WTC11 (cell line): ENCODE results near the gene HYDIN. TPM values are rescaled to one million over a fixed set of nuclear protein-coding genes. Genes with fewer than 3 reads are reported as not detected.

ENCODE experiments used
- ATAC-seq: fragments of 200-7000 bp; cut with Tn5 transposase; 2 replicates; pipeline ENCODE4 v1.10.0; 2021; ENCODE audit warnings: mild to moderate bottlenecking, moderate library complexity
- CTCF ChIA-PET: fragments of 300-600 bp; sonication (Branson Sonifier 250); formaldehyde crosslinking; loops from one replicate; lab custom pipeline; 2021; ENCODE audit warnings: antibody characterized with exemption; lab: Charles Lee
- POLR2A ChIA-PET: fragments of 350-600 bp; sonication (Branson Sonifier 250); formaldehyde crosslinking; loops from one replicate; lab custom pipeline; 2021; ENCODE audit warnings: antibody characterized with exemption; lab: Charles Lee
- DNase-seq: peaks from one replicate; pipeline ENCODE4 v3.0.0; 2021; ENCODE audit warnings: low spot score
- H3K27ac Mint-ChIP-seq: 2 replicates; pipeline ENCODE4 v1.8.0; 2021; ENCODE audit warnings: mixed read lengths
- H3K27me3 Mint-ChIP-seq: 2 replicates; pipeline ENCODE4 v1.8.0; 2021; ENCODE audit warnings: low read depth, mild to moderate bottlenecking, moderate library complexity, mixed read lengths
- H3K36me3 Mint-ChIP-seq: 2 replicates; pipeline ENCODE4 v1.8.0; 2021; ENCODE audit warnings: mixed read lengths
- H3K4me1 Mint-ChIP-seq: 2 replicates; pipeline ENCODE4 v1.8.0; 2022; ENCODE audit warnings: mixed read lengths
- H3K4me3 Mint-ChIP-seq: 2 replicates; pipeline ENCODE4 v1.8.0; 2021; ENCODE audit warnings: mild to moderate bottlenecking, moderate library complexity, mixed read lengths
- H3K9me3 Mint-ChIP-seq: 2 replicates; pipeline ENCODE4 v1.8.0; 2021; ENCODE audit warnings: mixed read lengths
- EMX1 ChIP-seq: fragments of 250-450 bp; sonication (Bioruptor Pico); IDR thresholded peaks from 2 replicates; pipeline ENCODE4 v1.8.0; 2021; ENCODE audit warnings: mild to moderate bottlenecking
- ESRRA ChIP-seq: sonication (generic); formaldehyde crosslinking; IDR thresholded peaks from 2 replicates; pipeline ENCODE4 v1.8.1; 2022; ENCODE audit warnings: mild to moderate bottlenecking, missing genetic modification reagents, borderline replicate concordance
- GABPB1 ChIP-seq: sonication (generic); formaldehyde crosslinking; IDR thresholded peaks from 2 replicates; pipeline ENCODE4 v1.8.1; 2023; ENCODE audit warnings: mild to moderate bottlenecking, missing genetic modification reagents
- IRF2 ChIP-seq: sonication (generic); formaldehyde crosslinking; IDR thresholded peaks from 2 replicates; pipeline ENCODE4 v1.8.0; 2022; ENCODE audit warnings: low read depth, missing genetic modification reagents, borderline replicate concordance
- JAZF1 ChIP-seq: fragments of 250-450 bp; sonication (Bioruptor Pico); IDR thresholded peaks from 2 replicates; pipeline ENCODE4 v1.9.0; 2021; ENCODE audit warnings: moderate library complexity, mild to moderate bottlenecking, inconsistent platforms
- MYBL2 ChIP-seq: sonication (generic); formaldehyde crosslinking; IDR thresholded peaks from 2 replicates; pipeline ENCODE4 v1.8.1; 2023; ENCODE audit warnings: mild to moderate bottlenecking, moderate library complexity, missing genetic modification reagents
- NFYB ChIP-seq: sonication (generic); formaldehyde crosslinking; conservative IDR thresholded peaks from 2 replicates; pipeline ENCODE4 v1.8.0; 2022; ENCODE audit warnings: low read depth, missing genetic modification reagents
- SP1 ChIP-seq: sonication (generic); formaldehyde crosslinking; conservative IDR thresholded peaks from 2 replicates; pipeline ENCODE4 v1.8.1; 2022; ENCODE audit warnings: missing genetic modification reagents
- TCF7 ChIP-seq: sonication (generic); formaldehyde crosslinking; IDR thresholded peaks from 2 replicates; pipeline ENCODE4 v1.8.0; 2022; ENCODE audit warnings: mild to moderate bottlenecking, low read depth, missing genetic modification reagents, moderate library complexity
- TEAD1 ChIP-seq: sonication (generic); formaldehyde crosslinking; IDR thresholded peaks from 2 replicates; pipeline ENCODE4 v1.8.0; 2022; ENCODE audit warnings: mild to moderate bottlenecking, missing genetic modification reagents
- TP53 ChIP-seq: sonication (generic); formaldehyde crosslinking; IDR thresholded peaks from 2 replicates; pipeline ENCODE4 v1.8.1; 2023; ENCODE audit warnings: mild to moderate bottlenecking, missing genetic modification reagents
- ZNF232 ChIP-seq: sonication (generic); formaldehyde crosslinking; IDR thresholded peaks from 2 replicates; pipeline ENCODE4 v1.8.0; 2022; ENCODE audit warnings: mild to moderate bottlenecking, missing genetic modification reagents
- total RNA-seq: library from RNA; stranded (reverse); gene quantifications from 3 replicates; pipeline ENCODE4 v1.2.3, GENCODE V29; 2021
- TF ChIP-seq, protein P1 (sequence below): fragments of 200-600 bp; IDR thresholded peaks from 2 replicates; pipeline ENCODE4 v1.8.0; 2022; ENCODE audit warnings: antibody characterized with exemption
- TF ChIP-seq, protein P2 (sequence below): fragments of 250-450 bp; sonication (Bioruptor Pico); IDR thresholded peaks from 2 replicates; pipeline ENCODE4 v1.9.0; 2021; ENCODE audit warnings: mild to moderate bottlenecking
- TF ChIP-seq, protein P3 (sequence below): sonication (generic); formaldehyde crosslinking; IDR thresholded peaks from 2 replicates; pipeline ENCODE4 v1.8.1; 2023; ENCODE audit warnings: mild to moderate bottlenecking, missing genetic modification reagents
- TF ChIP-seq, protein P4 (sequence below): sonication (generic); formaldehyde crosslinking; IDR thresholded peaks from 2 replicates; pipeline ENCODE4 v1.8.0; 2023; ENCODE audit warnings: mild to moderate bottlenecking, missing genetic modification reagents
- TF ChIP-seq, protein P5 (sequence below): sonication (generic); formaldehyde crosslinking; IDR thresholded peaks from 2 replicates; pipeline ENCODE4 v1.8.1; 2023; ENCODE audit warnings: mild to moderate bottlenecking, missing genetic modification reagents, borderline replicate concordance
- TF ChIP-seq, protein P6 (sequence below): sonication (generic); formaldehyde crosslinking; IDR thresholded peaks from 2 replicates; pipeline ENCODE4 v1.8.0; 2022; ENCODE audit warnings: missing genetic modification reagents

HYDIN gene
- total RNA-seq, 1 experiment from 2014 or later, result 2.6 TPM

DNA sequence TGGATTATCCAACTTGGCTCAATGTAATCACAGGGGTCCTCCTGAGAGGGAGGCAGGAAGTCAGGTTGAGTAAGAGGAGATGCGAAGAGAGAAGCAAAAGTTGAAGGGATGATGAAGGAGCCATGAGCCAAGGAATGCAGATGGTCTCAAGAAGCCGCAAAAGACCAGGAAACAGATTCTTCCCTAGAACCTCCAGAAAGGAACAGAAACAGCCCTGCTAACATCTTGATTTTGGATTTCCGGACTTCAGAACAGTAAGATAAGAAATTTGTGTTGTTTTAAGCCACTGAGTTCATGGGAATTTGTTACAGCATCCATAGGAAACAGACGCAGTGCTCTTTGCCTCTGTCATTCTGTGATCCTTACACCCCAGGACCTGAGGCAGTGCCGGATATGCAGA, 31.9 kb upstream of the HYDIN start:
- H3K9me3 Mint-ChIP-seq, result peaks cover 7% of the 10 kb centered on the region
- H3K27ac Mint-ChIP-seq, result no peak overlapping the region
- H3K27me3 Mint-ChIP-seq, result no peaks in the 10 kb centered on the region
- no peak overlapping the region for H3K4me3 Mint-ChIP-seq
- ChIA-PET POLR2A (no interaction called here), CTCF (no interaction called here)
- TF ChIP-seq GABPB1 (CRISPR knock-in tag), result no peak
- no peak for TF ChIP-seq ESRRA (CRISPR knock-in tag)
- TF ChIP-seq, protein P1, sequence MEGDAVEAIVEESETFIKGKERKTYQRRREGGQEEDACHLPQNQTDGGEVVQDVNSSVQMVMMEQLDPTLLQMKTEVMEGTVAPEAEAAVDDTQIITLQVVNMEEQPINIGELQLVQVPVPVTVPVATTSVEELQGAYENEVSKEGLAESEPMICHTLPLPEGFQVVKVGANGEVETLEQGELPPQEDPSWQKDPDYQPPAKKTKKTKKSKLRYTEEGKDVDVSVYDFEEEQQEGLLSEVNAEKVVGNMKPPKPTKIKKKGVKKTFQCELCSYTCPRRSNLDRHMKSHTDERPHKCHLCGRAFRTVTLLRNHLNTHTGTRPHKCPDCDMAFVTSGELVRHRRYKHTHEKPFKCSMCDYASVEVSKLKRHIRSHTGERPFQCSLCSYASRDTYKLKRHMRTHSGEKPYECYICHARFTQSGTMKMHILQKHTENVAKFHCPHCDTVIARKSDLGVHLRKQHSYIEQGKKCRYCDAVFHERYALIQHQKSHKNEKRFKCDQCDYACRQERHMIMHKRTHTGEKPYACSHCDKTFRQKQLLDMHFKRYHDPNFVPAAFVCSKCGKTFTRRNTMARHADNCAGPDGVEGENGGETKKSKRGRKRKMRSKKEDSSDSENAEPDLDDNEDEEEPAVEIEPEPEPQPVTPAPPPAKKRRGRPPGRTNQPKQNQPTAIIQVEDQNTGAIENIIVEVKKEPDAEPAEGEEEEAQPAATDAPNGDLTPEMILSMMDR, result no peak
- TF ChIP-seq, protein P2, sequence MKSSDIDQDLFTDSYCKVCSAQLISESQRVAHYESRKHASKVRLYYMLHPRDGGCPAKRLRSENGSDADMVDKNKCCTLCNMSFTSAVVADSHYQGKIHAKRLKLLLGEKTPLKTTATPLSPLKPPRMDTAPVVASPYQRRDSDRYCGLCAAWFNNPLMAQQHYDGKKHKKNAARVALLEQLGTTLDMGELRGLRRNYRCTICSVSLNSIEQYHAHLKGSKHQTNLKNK, result no peak
- no peak for TF ChIP-seq TEAD1 (CRISPR knock-in tag)
- TF ChIP-seq, protein P3, sequence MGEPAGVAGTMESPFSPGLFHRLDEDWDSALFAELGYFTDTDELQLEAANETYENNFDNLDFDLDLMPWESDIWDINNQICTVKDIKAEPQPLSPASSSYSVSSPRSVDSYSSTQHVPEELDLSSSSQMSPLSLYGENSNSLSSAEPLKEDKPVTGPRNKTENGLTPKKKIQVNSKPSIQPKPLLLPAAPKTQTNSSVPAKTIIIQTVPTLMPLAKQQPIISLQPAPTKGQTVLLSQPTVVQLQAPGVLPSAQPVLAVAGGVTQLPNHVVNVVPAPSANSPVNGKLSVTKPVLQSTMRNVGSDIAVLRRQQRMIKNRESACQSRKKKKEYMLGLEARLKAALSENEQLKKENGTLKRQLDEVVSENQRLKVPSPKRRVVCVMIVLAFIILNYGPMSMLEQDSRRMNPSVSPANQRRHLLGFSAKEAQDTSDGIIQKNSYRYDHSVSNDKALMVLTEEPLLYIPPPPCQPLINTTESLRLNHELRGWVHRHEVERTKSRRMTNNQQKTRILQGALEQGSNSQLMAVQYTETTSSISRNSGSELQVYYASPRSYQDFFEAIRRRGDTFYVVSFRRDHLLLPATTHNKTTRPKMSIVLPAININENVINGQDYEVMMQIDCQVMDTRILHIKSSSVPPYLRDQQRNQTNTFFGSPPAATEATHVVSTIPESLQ, result no peak
- TF ChIP-seq, protein P4, sequence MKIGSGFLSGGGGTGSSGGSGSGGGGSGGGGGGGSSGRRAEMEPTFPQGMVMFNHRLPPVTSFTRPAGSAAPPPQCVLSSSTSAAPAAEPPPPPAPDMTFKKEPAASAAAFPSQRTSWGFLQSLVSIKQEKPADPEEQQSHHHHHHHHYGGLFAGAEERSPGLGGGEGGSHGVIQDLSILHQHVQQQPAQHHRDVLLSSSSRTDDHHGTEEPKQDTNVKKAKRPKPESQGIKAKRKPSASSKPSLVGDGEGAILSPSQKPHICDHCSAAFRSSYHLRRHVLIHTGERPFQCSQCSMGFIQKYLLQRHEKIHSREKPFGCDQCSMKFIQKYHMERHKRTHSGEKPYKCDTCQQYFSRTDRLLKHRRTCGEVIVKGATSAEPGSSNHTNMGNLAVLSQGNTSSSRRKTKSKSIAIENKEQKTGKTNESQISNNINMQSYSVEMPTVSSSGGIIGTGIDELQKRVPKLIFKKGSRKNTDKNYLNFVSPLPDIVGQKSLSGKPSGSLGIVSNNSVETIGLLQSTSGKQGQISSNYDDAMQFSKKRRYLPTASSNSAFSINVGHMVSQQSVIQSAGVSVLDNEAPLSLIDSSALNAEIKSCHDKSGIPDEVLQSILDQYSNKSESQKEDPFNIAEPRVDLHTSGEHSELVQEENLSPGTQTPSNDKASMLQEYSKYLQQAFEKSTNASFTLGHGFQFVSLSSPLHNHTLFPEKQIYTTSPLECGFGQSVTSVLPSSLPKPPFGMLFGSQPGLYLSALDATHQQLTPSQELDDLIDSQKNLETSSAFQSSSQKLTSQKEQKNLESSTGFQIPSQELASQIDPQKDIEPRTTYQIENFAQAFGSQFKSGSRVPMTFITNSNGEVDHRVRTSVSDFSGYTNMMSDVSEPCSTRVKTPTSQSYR (CRISPR knock-in tag), result no peak
- no peak for TF ChIP-seq NFYB
- TF ChIP-seq EMX1 (CRISPR knock-in tag), result no peak
- no peak for TF ChIP-seq SP1 (CRISPR knock-in tag)
- TF ChIP-seq ZNF232 (CRISPR knock-in tag), result no peak
- TF ChIP-seq, protein P5, sequence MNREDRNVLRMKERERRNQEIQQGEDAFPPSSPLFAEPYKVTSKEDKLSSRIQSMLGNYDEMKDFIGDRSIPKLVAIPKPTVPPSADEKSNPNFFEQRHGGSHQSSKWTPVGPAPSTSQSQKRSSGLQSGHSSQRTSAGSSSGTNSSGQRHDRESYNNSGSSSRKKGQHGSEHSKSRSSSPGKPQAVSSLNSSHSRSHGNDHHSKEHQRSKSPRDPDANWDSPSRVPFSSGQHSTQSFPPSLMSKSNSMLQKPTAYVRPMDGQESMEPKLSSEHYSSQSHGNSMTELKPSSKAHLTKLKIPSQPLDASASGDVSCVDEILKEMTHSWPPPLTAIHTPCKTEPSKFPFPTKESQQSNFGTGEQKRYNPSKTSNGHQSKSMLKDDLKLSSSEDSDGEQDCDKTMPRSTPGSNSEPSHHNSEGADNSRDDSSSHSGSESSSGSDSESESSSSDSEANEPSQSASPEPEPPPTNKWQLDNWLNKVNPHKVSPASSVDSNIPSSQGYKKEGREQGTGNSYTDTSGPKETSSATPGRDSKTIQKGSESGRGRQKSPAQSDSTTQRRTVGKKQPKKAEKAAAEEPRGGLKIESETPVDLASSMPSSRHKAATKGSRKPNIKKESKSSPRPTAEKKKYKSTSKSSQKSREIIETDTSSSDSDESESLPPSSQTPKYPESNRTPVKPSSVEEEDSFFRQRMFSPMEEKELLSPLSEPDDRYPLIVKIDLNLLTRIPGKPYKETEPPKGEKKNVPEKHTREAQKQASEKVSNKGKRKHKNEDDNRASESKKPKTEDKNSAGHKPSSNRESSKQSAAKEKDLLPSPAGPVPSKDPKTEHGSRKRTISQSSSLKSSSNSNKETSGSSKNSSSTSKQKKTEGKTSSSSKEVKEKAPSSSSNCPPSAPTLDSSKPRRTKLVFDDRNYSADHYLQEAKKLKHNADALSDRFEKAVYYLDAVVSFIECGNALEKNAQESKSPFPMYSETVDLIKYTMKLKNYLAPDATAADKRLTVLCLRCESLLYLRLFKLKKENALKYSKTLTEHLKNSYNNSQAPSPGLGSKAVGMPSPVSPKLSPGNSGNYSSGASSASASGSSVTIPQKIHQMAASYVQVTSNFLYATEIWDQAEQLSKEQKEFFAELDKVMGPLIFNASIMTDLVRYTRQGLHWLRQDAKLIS, result no peak
- TF ChIP-seq JAZF1 (CRISPR knock-in tag), result no peak
- TF ChIP-seq MYBL2 (CRISPR knock-in tag), result no peak
- no peak for TF ChIP-seq TCF7 (CRISPR knock-in tag)
- TF ChIP-seq, protein P6, sequence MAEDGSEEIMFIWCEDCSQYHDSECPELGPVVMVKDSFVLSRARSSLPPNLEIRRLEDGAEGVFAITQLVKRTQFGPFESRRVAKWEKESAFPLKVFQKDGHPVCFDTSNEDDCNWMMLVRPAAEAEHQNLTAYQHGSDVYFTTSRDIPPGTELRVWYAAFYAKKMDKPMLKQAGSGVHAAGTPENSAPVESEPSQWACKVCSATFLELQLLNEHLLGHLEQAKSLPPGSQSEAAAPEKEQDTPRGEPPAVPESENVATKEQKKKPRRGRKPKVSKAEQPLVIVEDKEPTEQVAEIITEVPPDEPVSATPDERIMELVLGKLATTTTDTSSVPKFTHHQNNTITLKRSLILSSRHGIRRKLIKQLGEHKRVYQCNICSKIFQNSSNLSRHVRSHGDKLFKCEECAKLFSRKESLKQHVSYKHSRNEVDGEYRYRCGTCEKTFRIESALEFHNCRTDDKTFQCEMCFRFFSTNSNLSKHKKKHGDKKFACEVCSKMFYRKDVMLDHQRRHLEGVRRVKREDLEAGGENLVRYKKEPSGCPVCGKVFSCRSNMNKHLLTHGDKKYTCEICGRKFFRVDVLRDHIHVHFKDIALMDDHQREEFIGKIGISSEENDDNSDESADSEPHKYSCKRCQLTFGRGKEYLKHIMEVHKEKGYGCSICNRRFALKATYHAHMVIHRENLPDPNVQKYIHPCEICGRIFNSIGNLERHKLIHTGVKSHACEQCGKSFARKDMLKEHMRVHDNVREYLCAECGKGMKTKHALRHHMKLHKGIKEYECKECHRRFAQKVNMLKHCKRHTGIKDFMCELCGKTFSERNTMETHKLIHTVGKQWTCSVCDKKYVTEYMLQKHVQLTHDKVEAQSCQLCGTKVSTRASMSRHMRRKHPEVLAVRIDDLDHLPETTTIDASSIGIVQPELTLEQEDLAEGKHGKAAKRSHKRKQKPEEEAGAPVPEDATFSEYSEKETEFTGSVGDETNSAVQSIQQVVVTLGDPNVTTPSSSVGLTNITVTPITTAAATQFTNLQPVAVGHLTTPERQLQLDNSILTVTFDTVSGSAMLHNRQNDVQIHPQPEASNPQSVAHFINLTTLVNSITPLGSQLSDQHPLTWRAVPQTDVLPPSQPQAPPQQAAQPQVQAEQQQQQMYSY (CRISPR knock-in tag), result no peak
- TF ChIP-seq TP53 (CRISPR knock-in tag), result no peak
- no peak for TF ChIP-seq IRF2 (CRISPR knock-in tag)
- peaks cover 18% of the 10 kb centered on the region for H3K4me1 Mint-ChIP-seq
- DNase-seq (no peak), ATAC-seq (no peak)
- H3K36me3 Mint-ChIP-seq, result no peaks in the 10 kb centered on the region
